SK-N-SH (cell line): ENCODE data around the gene USP47. TPM values are rescaled to one million over a fixed set of nuclear protein-coding genes. Genes with fewer than 3 reads are reported as not detected.

Source experiments
- CTCF ChIA-PET: fragments of 300-600, 350-600 bp; formaldehyde crosslinking; extraction: SDS; loops from one replicate; lab custom pipeline; 2021; lab: Yijun Ruan, JAX
- POLR2A ChIA-PET: fragments of 350-600 bp; sonication (Branson Sonifier 250); formaldehyde crosslinking; extraction: SDS; loops from one replicate; lab custom pipeline; 2020; ENCODE audit warnings: antibody characterized with exemption, inconsistent platforms; lab: Yijun Ruan, JAX
- DNase-seq: peaks from one replicate; pipeline ENCODE4 v3.0.0; 2012
- H2AFZ ChIP-seq: fragments of 200-600 bp; sonication (generic); 2 replicates; pipeline ENCODE4 v1.8.1; 2016; ENCODE audit warnings: antibody characterized with exemption, mild to moderate bottlenecking, low read depth
- H3F3A ChIP-seq: fragments of 200-600 bp; sonication (generic); replicated peaks from 2 replicates; pipeline ENCODE3; 2016; ENCODE audit warnings: antibody characterized with exemption, mild to moderate bottlenecking; ENCODE audit not compliant: insufficient read depth
- H3K27ac ChIP-seq, 2 experiments: fragments of 200-500 bp in 1 of 2; fragments of 200-600 bp in 1 of 2; sonication (Bioruptor generic) in 1 of 2; sonication (generic), shearing (Covaris generic) in 1 of 2; 2 replicates each; pipeline versions ENCODE4 v1.5.1 to v1.6.1; 2014 to 2016; ENCODE audit warnings: low read depth in 2 of 2, inconsistent platforms in 1 of 2, low read length in 1 of 2, mild to moderate bottlenecking in 1 of 2, mixed read lengths in 1 of 2
- H3K27me3 ChIP-seq: fragments of 200-600 bp; sonication (generic), shearing (Covaris generic); 2 replicates; pipeline ENCODE4 v1.6.1; 2016; ENCODE audit warnings: mixed run types; ENCODE audit not compliant: insufficient read depth
- H3K36me3 ChIP-seq, 2 experiments: fragments of 200-500 bp in 1 of 2; fragments of 200-600 bp in 1 of 2; sonication (Bioruptor generic) in 1 of 2; sonication (generic) in 1 of 2; replicated peaks in 1 of 2; 2 replicates each; pipeline versions ENCODE3 to v1.5.1; 2014 to 2016; ENCODE audit warnings: low read length in 1 of 2, mild to moderate bottlenecking in 1 of 2; ENCODE audit not compliant: insufficient read depth in 2 of 2, control insufficient read depth in 1 of 2
- H3K4me1 ChIP-seq, 2 experiments: fragments of 200-500 bp in 1 of 2; fragments of 200-600 bp in 1 of 2; sonication (Bioruptor generic) in 1 of 2; sonication (generic), shearing (Covaris generic) in 1 of 2; 2 replicates each; pipeline versions ENCODE4 v1.5.1 to v1.6.1; 2014 to 2016; ENCODE audit warnings: low read depth in 1 of 2, low read length in 1 of 2, mixed run types in 1 of 2; ENCODE audit not compliant: insufficient read depth in 2 of 2, control insufficient read depth in 1 of 2
- H3K4me2 ChIP-seq: fragments of 200-600 bp; sonication (generic), shearing (Covaris generic); 2 replicates; pipeline ENCODE4 v1.6.1; 2017; ENCODE audit warnings: mixed run types
- H3K4me3 ChIP-seq, 2 experiments: fragments of 200-500 bp in 1 of 2; fragments of 200-600 bp in 1 of 2; sonication (Bioruptor generic) in 1 of 2; sonication (generic), shearing (Covaris generic) in 1 of 2; 2 replicates each; pipeline versions ENCODE4 v1.5.1 to v1.8.1; 2014 to 2016; ENCODE audit warnings: low read depth in 2 of 2, inconsistent platforms in 1 of 2, low read length in 1 of 2, mild to moderate bottlenecking in 1 of 2, mixed read lengths in 1 of 2, moderate library complexity in 1 of 2
- H3K79me2 ChIP-seq: fragments of 200-600 bp; sonication (generic); 2 replicates; pipeline ENCODE4 v1.8.1; 2017; ENCODE audit warnings: mild to moderate bottlenecking; ENCODE audit not compliant: insufficient read depth
- H3K9ac ChIP-seq: fragments of 200-600 bp; sonication (generic); 2 replicates; pipeline ENCODE4 v1.6.1; 2017; ENCODE audit warnings: mixed run types
- H3K9me2 ChIP-seq: fragments of 200-600 bp; sonication (generic); 2 replicates; pipeline ENCODE4 v1.6.1; 2017; ENCODE audit warnings: mixed run types
- H3K9me3 ChIP-seq: fragments of 200-600 bp; sonication (generic); 2 replicates; pipeline ENCODE4 v1.6.1; 2017; ENCODE audit warnings: mixed run types, mild to moderate bottlenecking, moderate library complexity
- H4K20me1 ChIP-seq: fragments of 200-600 bp; sonication (generic); 2 replicates; pipeline ENCODE4 v1.6.1; 2017; ENCODE audit warnings: mild to moderate bottlenecking, mixed run types; ENCODE audit not compliant: insufficient read depth
- ELF1 ChIP-seq: IDR thresholded peaks from 2 replicates; pipeline ENCODE4 v1.4.0; 2012
- EP300 ChIP-seq, 2 experiments: IDR thresholded peaks; 2 replicates each; pipeline versions ENCODE4 v1.4.0 to v1.6.1; 2012; ENCODE audit warnings: borderline replicate concordance in 1 of 2, low read depth in 1 of 2, low read length in 1 of 2
- EZH2phosphoT487 ChIP-seq: fragments of 200-600 bp; sonication (generic); IDR thresholded peaks from 2 replicates; pipeline ENCODE4 v1.6.1; 2017; ENCODE audit warnings: low read depth, mixed run types, mild to moderate bottlenecking, antibody characterized with exemption, moderate library complexity, borderline replicate concordance
- FOSL2 ChIP-seq: IDR thresholded peaks from 2 replicates; pipeline ENCODE4 v1.4.0; 2012; ENCODE audit warnings: low read depth, mild to moderate bottlenecking, moderate library complexity, borderline replicate concordance
- FOXM1 ChIP-seq: IDR thresholded peaks from 2 replicates; pipeline ENCODE4 v1.4.0; 2012; ENCODE audit warnings: low read depth, mild to moderate bottlenecking
- GATA2 ChIP-seq: sonication (generic); formaldehyde crosslinking; IDR thresholded peaks from 2 replicates; pipeline ENCODE4 v1.5.0; 2020; ENCODE audit warnings: mild to moderate bottlenecking, missing genetic modification reagents
- IRF3 ChIP-seq: fragments of 150-350 bp; IDR thresholded peaks from 2 replicates; pipeline ENCODE4 v1.6.1; 2016; ENCODE audit warnings: mild to moderate bottlenecking, low read depth, low read length
- JUND ChIP-seq: IDR thresholded peaks from 2 replicates; pipeline ENCODE4 v1.4.0; 2012
- MAX ChIP-seq: IDR thresholded peaks from 2 replicates; pipeline ENCODE4 v1.4.0; 2012; ENCODE audit warnings: low read depth
- MXI1 ChIP-seq: IDR thresholded peaks from 2 replicates; pipeline ENCODE4 v1.6.1; 2012; ENCODE audit warnings: mild to moderate bottlenecking, low read depth, low read length, improper control_type of control experiment
- NRF1 ChIP-seq: IDR thresholded peaks from 2 replicates; pipeline ENCODE4 v1.6.1; 2012; ENCODE audit warnings: low read depth, mild to moderate bottlenecking, low read length
- RAD21 ChIP-seq: IDR thresholded peaks from 2 replicates; pipeline ENCODE4 v1.6.1; 2012; ENCODE audit warnings: mild to moderate bottlenecking, low read length
- RCOR1 ChIP-seq: fragments of 150-350 bp; IDR thresholded peaks from 2 replicates; pipeline ENCODE4 v1.6.1; 2017; ENCODE audit warnings: antibody characterized with exemption, low read length
- RFX5 ChIP-seq: IDR thresholded peaks from 2 replicates; pipeline ENCODE4 v1.6.1; 2012; ENCODE audit warnings: mild to moderate bottlenecking, improper control_type of control experiment, low read length
- RXRA ChIP-seq: IDR thresholded peaks from 2 replicates; pipeline ENCODE4 v1.4.0; 2012; ENCODE audit warnings: low read depth, mild to moderate bottlenecking, borderline replicate concordance
- SIN3A ChIP-seq: IDR thresholded peaks from 2 replicates; pipeline ENCODE4 v1.6.1; 2012; ENCODE audit warnings: low read depth, mild to moderate bottlenecking, low read length, moderate library complexity, borderline replicate concordance
- TAF1 ChIP-seq: IDR thresholded peaks from 2 replicates; pipeline ENCODE4 v1.6.1; 2012; ENCODE audit warnings: low read depth, mild to moderate bottlenecking, low read length, moderate library complexity, borderline replicate concordance
- TCF12 ChIP-seq: IDR thresholded peaks from 2 replicates; pipeline ENCODE4 v1.4.0; 2012
- TEAD4 ChIP-seq: IDR thresholded peaks from 2 replicates; pipeline ENCODE4 v1.4.0; 2012; ENCODE audit warnings: mild to moderate bottlenecking, borderline replicate concordance; ENCODE audit not compliant: insufficient read depth
- USF1 ChIP-seq: IDR thresholded peaks from 2 replicates; pipeline ENCODE4 v1.4.0; 2012; ENCODE audit warnings: low read depth, borderline replicate concordance
- WGBS: methylation state at CpG from one replicate; pipeline ENCODE4 v1.1.6; 2017; ENCODE audit warnings: low lambda C conversion rate; 5-methylcytosine and 5-hydroxymethylcytosine counted together
- polyA plus RNA-seq, 3 experiments: library from polyadenylated mRNA; depleted of rRNA; stranded (reverse); fragments of >200 nt; gene quantifications; 2 replicates each; pipeline ENCODE4 v1.2.3, GENCODE V29; 2012

USP47 gene
- polyA plus RNA-seq, 1 of the 3 experiments (the other 2 are of a cell fraction), result 10.3 TPM

DNA sequence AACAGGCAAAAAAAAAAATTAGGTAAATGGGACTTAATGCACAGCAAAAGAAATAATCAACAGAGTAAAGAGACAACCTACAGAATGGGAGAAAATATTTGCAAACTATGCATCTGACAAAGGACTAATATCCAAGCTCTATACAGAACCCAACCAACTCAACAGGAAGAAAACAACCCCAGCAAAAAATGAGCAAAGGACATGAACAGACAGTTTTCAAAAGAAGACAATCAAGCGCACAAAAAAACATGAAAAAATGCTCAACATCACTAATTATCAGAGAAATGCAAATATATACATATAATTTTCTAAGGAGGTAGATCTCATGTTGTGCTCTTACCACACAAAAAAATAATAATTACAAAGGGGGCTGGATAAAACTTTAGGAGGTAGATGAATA, 36.5 kb upstream of the USP47 start (continued):
- TF ChIP-seq FOXM1 (no peak), RFX5 (no peak), IRF3 (no peak), MAX (no peak)

- WGBS, result 87% methylated on average over 3 of the region's 3 CpGs
- Histone ChIP-seq H3K4me2 (no peak overlapping the region), H3K9ac (no peak overlapping the region), H3K27me3 (no peaks in the 10 kb centered on the region), H3F3A (no peaks in the 10 kb centered on the region), H3K4me1 (0 out of 4 replicates have a peak, but pooled peaks cover 0 to 3% of the 10 kb centered on the region in 2 experiments), H3K36me3 (no peaks in the 10 kb centered on the region), H4K20me1 (no peaks in the 10 kb centered on the region), H3K27ac (no peak overlapping the region), H3K4me3 (no peak overlapping the region), H3K9me3 (no peaks in the 10 kb centered on the region), H2AFZ (no peak overlapping the region), H3K79me2 (no peaks in the 10 kb centered on the region), H3K9me2 (no peaks in the 10 kb centered on the region)
- POLR2A ChIA-PET, result no interaction called here
- TF ChIP-seq RAD21 (no peak), MAX (no peak), EP300 (IDR thresholded peaks at IDR 0.05; ENCODE audit: borderline replicate concordance in 1 of 2, low read depth in 1 of 2, low read length in 1 of 2) (no peak), RCOR1 (no peak), FOXM1 (no peak), IRF3 (no peak), EZH2phosphoT487 (no peak), NRF1 (no peak), ELF1 (no peak), RXRA (no peak), GATA2 (no peak), RFX5 (no peak), TEAD4 (no peak), FOSL2 (no peak), JUND (no peak), USF1 (no peak), MXI1 (no peak), SIN3A (no peak), TCF12 (no peak), TAF1 (no peak)
- DNase-seq, result no peak
- CTCF ChIA-PET, result interaction anchor here (1.3 to 3.6 kb wide), 2 partner anchors 7 to 238 kb away, joined by 4 to 25 read pairs; no protein-coding TSS in a partner anchor
Measured at GRCh38 chr11:11806074-11806473, 35.7 kb upstream of the USP47 start.
